Activated gamma-delta T cell treated with Interleukin-2 at 50 U/mL for 16 hours (primary cell): Measurements from ENCODE around the gene SUPT16H.
"Not testable (repeated sequence)": the region's sequence is repeated elsewhere in the genome, so short reads cannot be mapped to it uniquely, and the experiment has no call there.

Source experiments
- DNase-seq: peaks from one replicate; pipeline ENCODE4 v3.0.0-alpha.2; 2020

SUPT16H gene

DNA sequence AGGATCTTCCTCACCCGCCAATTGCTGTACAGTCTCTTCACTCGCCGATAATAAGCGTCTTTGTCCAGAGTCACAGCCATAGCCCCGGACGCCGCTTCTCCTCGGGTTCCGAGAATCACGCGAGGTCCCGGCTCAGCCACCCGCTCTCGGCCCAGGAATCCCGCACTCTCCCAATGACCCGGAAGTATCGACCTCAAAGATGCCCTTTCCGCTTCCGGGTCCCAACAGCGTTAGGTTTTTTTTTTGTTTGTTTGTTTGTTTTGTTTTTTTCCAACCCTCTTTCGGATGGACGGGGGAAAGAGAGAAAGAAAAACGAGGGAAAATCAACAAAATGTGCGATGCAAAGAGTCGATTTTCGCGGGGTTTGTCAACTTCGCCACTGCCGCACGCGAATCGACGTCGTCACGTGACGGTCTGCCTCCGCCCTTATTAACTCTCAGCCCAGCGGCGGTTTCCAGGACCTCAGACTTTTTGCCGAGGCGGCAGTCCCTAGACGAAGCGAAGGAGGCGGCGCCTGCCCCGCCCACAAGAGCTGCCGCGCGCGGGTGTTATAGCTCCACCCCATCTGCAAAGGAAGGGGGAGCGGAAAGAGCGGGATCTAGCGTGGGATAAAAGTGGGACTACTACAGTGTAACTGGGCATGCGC lies at the start of gene SUPT16H:
TSS of gene SUPT16H (minus strand) at position 172 of the 646 bp plus-strand sequence. CDS start at position 80, 92 bp downstream.
- DNase-seq: peak; percentile 92

DNA sequence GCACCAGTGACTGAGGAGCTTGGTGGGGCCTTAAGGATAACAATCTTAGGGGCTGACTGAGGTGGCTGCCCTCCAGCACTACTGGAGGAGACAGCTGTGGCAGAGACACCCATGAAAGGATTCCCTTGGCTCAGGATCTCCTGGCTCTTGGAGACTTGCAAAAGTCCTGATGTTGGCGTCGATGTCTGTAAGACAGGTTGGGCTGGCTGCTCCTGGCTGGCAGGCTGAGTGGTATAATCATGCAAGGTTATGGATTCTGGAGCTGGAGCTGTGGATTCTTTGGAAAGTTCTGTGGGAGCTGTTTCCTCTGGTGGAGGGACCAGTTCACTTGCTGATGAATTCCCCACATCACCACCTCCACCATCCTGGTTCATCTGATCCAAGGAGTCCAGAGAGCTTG lies 47.3 kb upstream of the SUPT16H start:
- DNase-seq: no peak

DNA sequence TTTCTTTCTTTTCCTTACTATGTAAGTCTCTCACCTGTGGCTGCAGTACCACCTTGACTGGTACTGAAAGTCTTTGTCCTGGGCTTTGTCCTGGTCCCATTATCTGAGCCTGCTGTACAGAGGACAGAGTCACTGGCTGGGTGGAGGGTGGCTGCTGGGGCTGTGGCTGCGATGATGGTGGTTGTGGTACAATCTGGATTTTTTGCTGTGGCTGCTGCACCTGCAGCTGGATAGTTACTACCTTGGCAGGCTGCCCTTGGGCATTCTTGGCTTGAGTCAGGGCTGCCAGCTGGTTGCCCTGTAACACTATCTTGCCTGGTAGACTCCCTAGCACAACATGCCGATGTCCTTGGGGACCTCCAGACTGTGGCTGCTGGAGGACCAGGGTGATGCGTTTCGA lies 45.1 kb upstream of the SUPT16H start:
- no peak for DNase-seq

DNA sequence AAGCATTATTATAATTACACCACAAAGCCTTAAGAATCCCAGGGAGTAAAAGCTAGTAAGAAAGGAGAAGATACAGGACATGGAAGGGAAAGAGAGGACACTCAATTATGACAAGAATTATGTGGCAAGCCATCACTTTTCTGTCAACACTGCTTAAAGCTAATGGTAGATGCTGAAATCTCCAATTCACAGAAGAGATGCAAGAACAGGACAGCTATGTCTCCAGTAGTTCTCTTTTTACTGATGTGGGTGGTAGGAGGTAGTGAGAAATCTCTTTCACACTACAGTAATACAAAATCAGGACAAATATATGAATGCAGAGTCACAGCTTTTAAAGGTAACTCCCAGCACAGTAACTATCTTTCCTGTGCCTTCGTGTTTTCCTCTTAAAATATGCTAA lies 42.9 kb upstream of the SUPT16H start:
- DNase-seq: no peak

DNA sequence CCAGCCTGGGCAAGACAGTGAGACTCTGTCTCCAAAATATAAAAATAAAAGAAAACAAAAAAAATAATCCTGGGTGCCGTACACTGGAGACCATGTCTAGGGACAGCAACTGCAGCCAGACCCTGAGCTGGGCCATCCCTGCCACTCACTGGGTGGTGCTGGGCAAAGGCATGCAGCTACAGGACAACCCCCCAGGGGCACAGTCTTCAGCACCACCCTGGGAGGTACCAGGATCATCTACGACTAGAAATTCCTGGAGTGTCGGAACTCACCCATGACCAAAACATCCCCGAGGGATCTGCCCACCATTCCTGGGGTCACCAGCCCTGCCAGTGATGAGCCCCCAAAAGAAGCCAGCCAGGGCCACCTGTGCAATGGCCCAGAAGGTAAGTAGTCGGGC lies 35.7 kb upstream of the SUPT16H start:
- no peak for DNase-seq

DNA sequence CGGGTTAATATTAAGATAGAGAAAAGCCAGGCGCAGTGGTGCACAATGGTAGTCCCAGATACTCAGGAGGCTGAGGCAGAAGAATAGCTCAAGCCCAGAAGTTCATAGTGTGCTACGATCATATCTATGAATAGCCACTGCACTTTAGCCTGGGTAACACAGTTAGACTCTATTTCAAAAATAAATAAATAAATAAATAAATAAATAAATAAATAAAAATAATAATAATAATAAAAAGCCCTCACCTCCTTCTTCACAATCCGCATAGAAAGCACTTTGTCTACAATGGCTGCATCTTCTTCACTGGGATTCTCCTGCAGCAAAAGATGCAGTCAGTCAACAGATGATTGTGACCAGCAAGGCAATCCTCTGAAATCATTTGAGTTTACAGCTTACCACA lies 31.5 kb upstream of the SUPT16H start:
- no peak for DNase-seq

DNA sequence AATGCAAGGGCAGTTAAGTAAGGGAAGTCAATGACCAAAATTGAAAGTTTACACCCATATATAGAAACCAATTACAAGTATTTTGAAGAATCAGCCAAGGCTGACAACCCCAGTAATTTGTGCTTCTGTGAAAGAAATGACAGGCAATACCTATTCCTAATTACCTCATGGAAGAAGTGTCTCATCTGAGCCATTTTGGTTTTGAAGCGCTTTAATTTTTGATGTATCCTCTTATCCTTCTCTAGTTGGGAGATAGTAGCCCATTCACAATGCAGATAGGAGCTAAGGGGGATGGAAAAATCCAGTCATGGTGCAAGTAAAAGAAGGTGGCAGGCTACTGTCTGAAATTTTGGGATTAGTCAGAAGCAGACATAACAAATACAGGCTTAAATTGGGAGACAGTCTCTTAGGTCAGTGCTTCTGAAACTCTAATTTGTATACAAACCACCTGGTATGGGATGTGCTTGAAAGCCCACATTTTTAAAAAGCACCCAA lies 30.4 kb upstream of the SUPT16H start:
- no peak for DNase-seq

DNA sequence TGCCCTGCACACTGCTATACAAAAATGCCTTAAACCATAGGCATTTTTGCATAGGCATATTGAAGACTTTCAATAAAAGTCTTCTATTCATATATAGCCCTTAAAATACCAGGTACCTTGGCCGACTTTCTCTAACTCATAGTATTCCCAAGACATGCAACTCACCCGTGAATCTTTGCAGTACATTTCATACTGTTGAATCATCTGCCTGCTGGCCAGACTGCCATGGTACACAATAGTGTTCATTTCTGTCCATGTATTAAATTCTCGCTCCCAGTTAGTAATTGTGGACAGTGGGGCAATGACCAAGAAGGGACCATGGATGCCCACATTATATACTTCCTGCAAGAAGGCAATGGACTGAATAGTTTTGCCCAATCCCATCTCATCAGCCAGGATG lies 24.3 kb upstream of the SUPT16H start:
- DNase-seq: no peak

DNA sequence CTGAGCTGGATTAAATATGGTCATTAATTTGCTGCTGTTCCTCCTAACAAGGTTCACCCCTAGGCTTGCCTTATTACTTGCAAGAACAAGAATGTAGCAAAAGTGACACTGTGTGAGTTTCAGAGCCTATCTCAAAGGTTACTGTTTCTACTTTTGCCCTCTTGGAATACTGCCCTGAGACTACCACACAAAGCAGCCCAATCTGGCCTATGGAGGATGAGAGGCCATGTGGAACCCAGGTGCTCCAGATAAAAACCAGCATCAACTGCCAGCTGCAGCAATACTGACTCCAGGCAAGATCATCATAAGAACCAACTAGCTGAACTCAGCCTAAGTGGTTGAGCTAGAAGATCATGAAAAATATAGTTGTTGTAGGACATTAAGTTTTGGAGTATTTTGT lies 22.4 kb upstream of the SUPT16H start:
- DNase-seq: no peak

DNA sequence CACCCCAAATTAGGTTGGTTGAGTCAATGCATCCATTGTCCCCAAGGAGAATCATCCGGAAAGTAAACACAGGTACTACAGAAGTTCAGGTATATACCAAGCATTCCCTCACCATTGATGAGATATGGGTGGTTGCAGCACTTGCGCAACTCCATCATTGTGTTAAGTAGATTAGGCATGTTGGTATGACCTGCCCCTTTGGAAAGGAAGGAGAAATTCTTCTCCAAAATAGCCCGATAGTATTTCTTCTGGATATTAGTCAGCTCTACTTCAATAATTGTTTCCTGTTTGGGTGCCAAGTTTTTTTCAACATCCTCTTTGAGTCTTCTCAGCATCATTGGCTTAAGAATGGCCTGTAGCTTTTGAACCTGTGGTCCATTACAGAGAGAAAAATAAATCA lies 21.3 kb upstream of the SUPT16H start:
- no peak for DNase-seq

DNA sequence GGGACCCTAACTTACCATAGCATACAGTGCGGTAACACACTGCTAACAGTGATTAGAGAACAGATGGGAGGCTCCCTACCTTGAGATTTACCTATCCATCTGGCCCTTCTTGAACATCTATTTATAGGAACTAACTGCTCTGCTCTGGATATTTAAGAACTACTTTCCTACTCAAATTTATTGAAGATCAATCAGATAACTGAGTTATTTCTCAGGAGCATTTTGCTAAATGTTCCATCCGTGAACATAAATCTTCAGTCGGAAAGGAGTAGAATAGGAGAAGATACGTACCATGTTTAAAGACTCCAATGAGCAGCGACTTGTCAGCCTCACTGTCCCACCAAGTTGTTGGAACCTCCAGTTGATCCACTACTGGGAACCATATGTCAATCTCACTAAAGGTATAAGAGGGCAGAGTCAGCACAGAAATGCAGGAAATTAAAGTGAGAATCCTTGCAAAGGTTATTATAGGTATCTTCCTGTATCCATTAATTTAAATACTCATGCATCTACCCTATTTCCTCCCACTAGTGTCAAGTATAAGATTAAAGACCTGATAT lies 15.6 kb upstream of the SUPT16H start:
- DNase-seq: no peak

DNA sequence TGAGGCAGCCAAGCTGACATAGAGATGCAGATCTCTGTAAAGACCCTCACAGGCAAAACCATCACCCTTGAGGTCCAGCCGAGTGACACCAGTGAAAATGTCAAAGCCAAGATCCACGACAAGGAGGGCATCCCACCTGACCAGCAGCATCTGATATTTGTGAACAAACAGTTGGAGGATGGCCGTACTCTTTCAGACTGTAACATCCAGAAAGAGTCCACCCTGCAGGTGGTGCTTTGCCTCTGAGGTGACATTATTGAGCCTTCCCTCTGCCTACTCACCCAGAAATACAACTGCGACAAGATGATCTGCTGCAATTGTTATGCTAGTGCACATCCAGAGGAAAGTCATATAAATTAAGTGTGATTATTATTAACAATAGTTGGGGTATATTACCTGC lies 15.1 kb upstream of the SUPT16H start:
- no peak for DNase-seq

DNA sequence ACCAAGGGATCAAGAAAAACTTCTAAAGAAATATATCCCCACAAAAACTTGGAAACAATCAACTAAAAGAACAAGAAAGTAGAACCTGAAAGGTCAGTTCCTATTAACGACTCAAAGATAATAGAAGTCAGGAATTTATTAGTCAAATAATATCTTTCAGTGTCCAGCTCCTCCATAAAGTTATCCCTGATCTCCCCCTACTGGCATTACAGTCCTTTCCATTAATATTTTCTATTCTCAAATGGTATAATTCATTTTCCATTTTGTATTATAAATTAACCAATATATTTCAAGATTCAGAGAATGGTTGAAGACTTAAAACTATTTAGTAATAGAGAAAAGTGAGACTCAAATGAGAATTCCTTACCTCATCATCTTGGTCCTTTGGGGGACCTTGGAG lies 11.6 kb upstream of the SUPT16H start:
- DNase-seq: no peak

DNA sequence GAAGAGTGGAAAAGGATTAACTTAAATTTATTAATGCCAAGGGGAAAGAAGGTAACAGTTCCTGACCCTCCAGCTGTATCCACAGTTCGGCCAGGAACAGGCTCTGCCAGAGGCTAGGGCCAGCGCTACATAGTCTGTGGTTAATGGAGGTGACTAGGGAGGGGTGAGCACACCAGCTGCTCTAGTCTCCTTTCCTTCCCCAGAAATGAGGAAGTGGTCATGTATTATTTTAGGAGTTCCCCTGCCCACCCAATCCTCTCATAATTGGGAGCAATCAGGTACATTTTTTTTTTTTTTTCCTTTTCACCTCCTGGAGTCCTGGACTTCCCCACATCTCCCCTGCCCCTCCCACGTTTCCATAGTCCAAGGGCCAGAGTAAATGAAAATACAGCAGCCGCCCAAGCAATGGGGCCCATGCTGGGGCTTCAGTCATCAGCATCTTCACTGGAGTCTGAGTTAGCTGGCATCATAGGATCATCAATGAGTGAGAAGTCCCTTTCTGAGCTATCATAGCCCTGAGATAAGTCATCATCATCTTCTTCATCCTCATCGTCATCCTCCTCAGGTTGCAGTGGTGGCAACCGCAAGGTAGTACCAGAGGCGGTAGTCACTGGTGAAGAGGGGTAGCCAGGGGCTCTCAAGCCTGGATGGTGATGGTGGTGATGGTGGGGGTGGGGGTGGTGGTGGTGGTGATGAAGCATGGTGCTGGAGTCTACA lies 1.5 kb upstream of the SUPT16H start:
- no peak for DNase-seq

DNA sequence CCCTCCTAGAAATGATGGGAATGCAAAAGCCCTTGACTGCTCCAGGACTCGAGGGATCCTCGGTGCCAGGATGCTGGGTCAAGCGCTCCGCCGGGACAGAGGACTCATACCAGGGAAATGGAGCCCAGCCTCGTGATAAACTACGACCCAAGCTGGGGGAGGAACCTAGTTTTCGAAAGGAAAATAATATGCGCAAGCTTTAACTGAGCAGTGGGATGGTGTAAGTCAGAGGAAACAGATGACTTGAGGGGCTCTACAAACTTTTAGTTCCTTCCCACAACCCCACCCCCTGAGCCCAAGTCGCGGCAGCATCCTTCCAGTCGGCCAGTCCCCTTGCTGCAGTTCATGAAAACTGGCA lies 654 bp upstream of the SUPT16H start:
- no peak for DNase-seq

DNA sequence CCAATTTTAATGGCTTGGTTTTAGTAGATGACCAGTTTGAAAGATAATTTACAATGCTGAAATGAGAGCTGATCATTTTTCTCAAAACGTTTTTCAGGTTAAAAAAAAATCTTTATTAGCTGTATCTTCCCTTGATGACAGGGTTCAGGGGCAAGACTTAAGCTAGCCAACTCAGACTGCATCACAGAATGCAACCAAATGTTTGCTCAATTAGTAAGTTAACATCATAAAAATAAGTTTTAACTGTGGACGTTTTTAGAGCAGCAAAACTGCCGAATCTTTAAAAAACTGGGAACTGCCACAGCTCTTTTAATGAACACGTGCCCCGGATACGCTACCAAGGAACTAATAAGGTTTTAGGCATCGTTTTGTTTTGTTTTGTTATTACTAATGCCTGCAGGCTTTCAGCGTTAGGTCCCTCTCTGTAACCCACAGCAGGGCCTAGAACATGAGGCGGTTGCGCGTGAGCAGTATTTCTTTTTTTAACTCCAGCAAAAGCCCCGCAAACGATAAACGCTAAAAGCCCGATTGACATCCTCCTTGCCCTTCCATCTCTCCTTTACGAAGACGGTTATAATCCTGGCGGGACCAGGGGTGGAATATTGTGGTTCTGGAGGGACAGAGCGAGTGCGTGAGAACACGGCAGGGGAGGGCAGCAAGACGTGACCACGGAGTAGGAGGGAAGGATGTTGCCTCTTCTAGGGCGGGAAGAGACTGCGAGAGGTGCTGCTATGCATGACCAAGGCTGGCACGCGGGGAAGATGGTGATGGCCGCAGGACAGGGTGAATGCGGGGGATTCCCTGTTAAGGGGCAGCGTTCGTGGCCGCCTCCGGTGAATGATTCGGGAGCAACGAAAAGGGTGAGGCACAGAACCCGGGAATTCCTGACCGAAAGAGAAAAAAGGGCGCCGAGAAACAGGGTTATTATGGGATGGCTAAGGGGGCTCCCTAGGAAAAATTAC lies 652 bp downstream of the SUPT16H start:
- DNase-seq: peak; percentile 30

DNA sequence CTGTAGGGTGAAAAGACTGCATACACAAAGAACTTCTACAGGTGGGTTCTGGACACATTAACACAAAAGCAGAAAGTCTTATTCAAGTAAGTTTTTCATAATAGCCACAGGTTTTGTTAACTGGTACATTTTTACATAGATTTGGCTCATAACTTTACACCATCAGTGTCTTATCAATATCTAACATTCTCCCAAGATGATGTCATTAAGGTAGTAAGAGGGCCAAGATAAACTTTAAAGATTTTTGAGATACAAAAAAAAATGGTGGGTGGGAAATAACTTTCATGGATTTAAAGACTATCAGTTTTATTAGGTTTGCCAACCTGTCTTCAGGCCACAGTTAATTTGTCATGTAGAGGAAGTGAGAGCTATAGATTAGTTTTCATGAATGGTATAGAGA lies 1.7 kb downstream of the SUPT16H start:
- DNase-seq: no peak

DNA sequence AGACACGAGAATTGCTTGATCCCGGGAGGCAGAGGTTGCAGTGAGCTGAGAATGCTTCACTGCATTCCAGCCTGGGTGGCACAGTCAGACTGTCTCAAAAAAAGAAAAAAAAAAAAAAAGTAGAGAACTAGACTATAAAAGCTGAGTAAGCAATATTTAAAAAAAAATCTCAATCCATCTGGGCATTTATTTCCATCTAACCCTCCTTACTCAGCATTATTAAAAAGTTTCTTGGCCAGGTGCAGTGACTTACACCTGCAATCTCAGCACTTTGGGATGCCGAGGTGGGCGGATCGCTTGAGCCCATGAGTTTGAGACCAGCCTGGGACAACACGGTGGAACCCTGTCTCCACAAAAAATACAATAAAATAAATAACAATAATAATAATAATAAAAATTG lies 4.5 kb downstream of the SUPT16H start:
- no peak for DNase-seq

DNA sequence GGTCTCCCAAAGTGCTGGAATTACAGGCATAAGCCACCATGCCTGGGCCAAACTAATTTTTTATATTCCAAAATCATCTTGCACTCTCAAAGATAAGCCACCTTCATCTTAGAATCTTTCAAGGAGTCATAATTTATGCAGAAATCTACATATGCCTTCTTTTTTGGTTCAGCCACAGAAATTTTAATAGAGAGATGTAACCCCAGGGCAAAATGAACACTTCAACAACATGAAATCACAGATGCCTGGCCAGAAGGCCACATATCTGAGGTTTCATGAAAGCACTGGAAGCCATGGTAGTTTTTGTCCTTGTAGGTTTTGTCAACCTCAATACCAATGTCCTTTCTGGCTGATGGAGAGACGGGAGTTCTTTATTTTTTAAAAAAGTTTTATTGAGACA lies 9.8 kb downstream of the SUPT16H start:
- no peak for DNase-seq

DNA sequence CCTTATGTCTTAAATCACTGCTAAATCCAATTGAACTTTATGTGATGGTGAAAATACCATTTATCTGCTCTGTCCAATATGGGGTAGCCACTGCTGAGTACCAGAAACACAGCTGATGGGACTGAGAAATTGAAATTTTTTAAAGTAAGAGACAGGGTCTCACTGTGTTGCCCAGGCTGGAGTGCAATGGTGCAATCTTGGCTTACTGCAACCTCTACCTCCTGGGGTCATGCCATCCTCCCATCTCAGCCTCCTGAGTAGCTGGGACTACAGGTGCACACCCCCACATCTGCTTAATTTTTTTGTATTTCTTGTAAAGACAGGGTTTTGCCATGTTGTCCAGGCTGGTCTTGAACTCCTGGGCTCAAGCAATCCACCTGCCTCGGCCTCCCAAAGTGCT lies 11.0 kb downstream of the SUPT16H start:
- not testable (repeated sequence) for DNase-seq

DNA sequence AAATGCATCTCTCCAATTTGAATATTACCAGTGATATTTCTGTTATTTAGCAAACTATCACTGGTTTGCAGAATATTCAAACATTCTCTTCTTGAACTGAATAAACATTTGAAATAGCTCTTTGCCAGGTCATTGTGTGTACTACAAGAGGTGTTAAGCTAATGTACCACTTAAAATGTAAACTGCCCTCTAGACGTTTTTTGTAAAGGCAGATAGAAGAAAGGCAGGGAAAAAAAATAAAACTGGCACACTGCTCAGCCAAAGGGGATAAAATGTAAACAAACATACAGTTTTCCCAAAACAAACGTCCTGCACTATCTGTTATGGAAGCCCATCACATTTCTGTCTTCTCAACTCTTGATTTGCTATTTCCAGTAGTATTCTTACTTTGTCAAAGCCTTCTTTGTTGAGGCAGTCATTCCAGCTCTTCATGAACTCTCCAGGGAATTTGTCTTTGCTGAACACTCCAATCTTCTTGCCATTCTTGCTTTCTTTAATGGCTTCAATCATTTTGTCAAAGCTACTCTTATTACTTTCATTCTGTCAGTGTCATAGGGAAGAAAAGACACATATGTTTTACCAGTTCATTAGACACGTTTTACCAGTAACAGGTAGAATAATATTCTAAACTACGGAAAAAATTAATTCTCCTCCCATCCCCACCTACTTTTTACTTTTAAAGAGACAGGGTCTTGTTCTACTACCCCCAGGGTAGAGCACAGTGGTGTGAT lies 13.7 kb downstream of the SUPT16H start:
- DNase-seq: no peak

DNA sequence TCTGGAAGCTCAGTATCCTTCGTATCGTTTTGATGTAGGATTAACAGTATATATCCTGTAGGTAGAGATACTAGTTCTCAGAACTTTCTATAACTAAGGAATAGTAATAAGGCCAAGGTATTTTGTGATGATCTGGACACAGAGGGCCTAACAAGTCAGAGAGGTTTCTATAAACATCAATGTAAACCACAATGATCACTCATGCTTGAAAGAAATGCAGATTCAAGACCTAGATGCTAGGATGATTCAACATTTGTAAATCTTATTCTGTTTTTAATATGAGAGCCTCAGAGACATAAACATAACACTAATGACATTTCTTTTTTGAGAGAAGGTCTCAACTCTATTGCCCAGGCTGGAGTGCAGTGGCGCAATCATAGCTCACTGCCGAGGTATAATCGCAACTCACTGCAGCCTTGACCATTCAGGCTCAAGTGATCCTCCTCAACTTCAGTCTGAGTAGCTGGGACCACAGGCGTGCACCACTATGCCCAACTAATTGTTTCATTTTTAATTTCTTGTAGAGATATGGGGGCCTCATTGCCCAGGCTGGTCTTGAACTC lies 16.2 kb downstream of the SUPT16H start:
- no peak for DNase-seq
